ENCODE data around the gene GBX2.

The GBX2 gene

GRCh38 chr2:236133410-236134012, 34.7 kb downstream of the GBX2 start:
- peak; percentile 13 for TF ChIP-seq CTCF (conservative IDR thresholded peaks at IDR 0.05; ENCODE audit: low read depth, low read length)
- DNase-seq (ENCODE audit: low read depth) = no peak
- H3K4me3 ChIP-seq (ENCODE audit: low read depth, low read length) = no peak overlapping the region

GRCh38 chr2:236131073-236131692, 37.0 kb downstream of the GBX2 start:
- DNase-seq (ENCODE audit: low read depth) = no peak
- no peak for TF ChIP-seq CTCF (conservative IDR thresholded peaks at IDR 0.05; ENCODE audit: low read depth, low read length)
- no peak overlapping the region for H3K4me3 ChIP-seq (ENCODE audit: low read depth, low read length)

GRCh38 chr2:236130349-236130998, 37.7 kb downstream of the GBX2 start:
- no peak overlapping the region for H3K4me3 ChIP-seq (ENCODE audit: low read depth, low read length)
- no peak for TF ChIP-seq CTCF (conservative IDR thresholded peaks at IDR 0.05; ENCODE audit: low read depth, low read length)
- DNase-seq (ENCODE audit: low read depth) = no peak

GRCh38 chr2:236129935-236130334, 38.3 kb downstream of the GBX2 start:
- no peak for TF ChIP-seq CTCF (conservative IDR thresholded peaks at IDR 0.05; ENCODE audit: low read depth, low read length)
- no peak overlapping the region for H3K4me3 ChIP-seq (ENCODE audit: low read depth, low read length)
- no peak for DNase-seq (ENCODE audit: low read depth)

- TF ChIP-seq CTCF (conservative IDR thresholded peaks at IDR 0.05; ENCODE audit: low read depth, low read length) = no peak
- DNase-seq (ENCODE audit: low read depth) = no peak
- no peak overlapping the region for H3K4me3 ChIP-seq (ENCODE audit: low read depth, low read length)
These were observed 39.9 kb downstream of the GBX2 start for GRCh38 chr2:236128321-236128720.

- DNase-seq (ENCODE audit: low read depth) = no peak
- no peak overlapping the region for H3K4me3 ChIP-seq (ENCODE audit: low read depth, low read length)
- TF ChIP-seq CTCF (conservative IDR thresholded peaks at IDR 0.05; ENCODE audit: low read depth, low read length) = no peak
These were observed 41.2 kb downstream of the GBX2 start for GRCh38 chr2:236127010-236127409.
